Ascending aorta (tissue), 2 donors: Measurements from ENCODE around the gene AGBL5. TPM values are rescaled to one million over a fixed set of nuclear protein-coding genes. Genes with fewer than 3 reads are reported as not detected.

Experiments used
- DNase-seq, 2 donors: peaks; one replicate each; pipeline ENCODE4 v3.0.0-alpha.2; 2019; ENCODE audit warnings: low spot score in 2 of 2
- H3K27ac ChIP-seq, 2 donors: fragments of 200-600 bp; sonication (generic); one replicate each; pipeline ENCODE4 v1.5.1; 2016 to 2017; ENCODE audit warnings: mild to moderate bottlenecking in 1 of 2
- H3K27me3 ChIP-seq: fragments of 200-600 bp; sonication (generic); one replicate; pipeline ENCODE4 v1.5.1; 2017
- H3K36me3 ChIP-seq, 2 donors: fragments of 200-600 bp; sonication (generic); one replicate each; pipeline ENCODE4 v1.5.1; 2016
- H3K4me1 ChIP-seq, 2 donors: fragments of 200-600 bp; sonication (generic); one replicate each; pipeline ENCODE4 v1.5.1; 2016 to 2017; ENCODE audit warnings: mild to moderate bottlenecking in 1 of 2
- H3K4me3 ChIP-seq, 2 donors: fragments of 200-600 bp; sonication (generic); one replicate each; pipeline ENCODE4 v1.5.1; 2016 to 2017; ENCODE audit warnings: mild to moderate bottlenecking in 1 of 2
- H3K9me3 ChIP-seq, 2 donors: fragments of 200-600 bp; sonication (generic); one replicate each; pipeline ENCODE4 v1.5.1; 2016
- CTCF ChIP-seq, 3 experiments: fragments of 200-600 bp in 2 of 3; fragments of 450-650 bp in 1 of 3; sonication (generic) in 2 of 3; IDR thresholded peaks; one replicate each; pipeline ENCODE4 v1.5.1; 2016 to 2019; ENCODE audit warnings: antibody characterized with exemption in 3 of 3, mild to moderate bottlenecking in 1 of 3, moderate library complexity in 1 of 3
- intact Hi-C: fragments of 100-400 bp; cut with DNase I; formaldehyde crosslinking; loops from one replicate; pipeline ENCODE4 v1.15.1; 2023
- total RNA-seq: library from RNA; depleted of rRNA; stranded (reverse); fragments of >200 nt; gene quantifications from one replicate; pipeline ENCODE4 v1.1.0, GENCODE V29; 2016

Gene AGBL5
- total RNA-seq, 1 donor from 2014 or later = 2.1 TPM

GRCh38 chr2:27079233-27080139 is 28.0 kb downstream of the AGBL5 start:
- peaks cover 11 to 18% of the 10 kb centered on the region in 2 donors for H3K36me3 ChIP-seq
- intact Hi-C loops = loop anchor here (2.0 to 10.0 kb wide), 2 partner anchors 29 to 315 kb away; partner anchors contain the start of genes AGBL5 and SLC35F6
- H3K27ac ChIP-seq = peak overlapping the region; percentile 93 to 97
- peaks cover 11 to 33% of the 10 kb centered on the region in 2 donors for H3K4me1 ChIP-seq
- TF ChIP-seq CTCF (IDR thresholded peaks at IDR 0.05) = no peak
- H3K27me3 ChIP-seq = no peaks in the 10 kb centered on the region
- no peak for DNase-seq
- H3K9me3 ChIP-seq = no peaks in the 10 kb centered on the region
- H3K4me3 ChIP-seq = peak overlapping the region; percentile 61 to 87

- TF ChIP-seq CTCF (IDR thresholded peaks at IDR 0.05) = no peak
- H3K4me1 ChIP-seq = peaks cover 11 to 30% of the 10 kb centered on the region in 2 donors
- no peaks in the 10 kb centered on the region for H3K9me3 ChIP-seq
- peak overlapping the region; percentile 61 to 87 for H3K4me3 ChIP-seq
- no peaks in the 10 kb centered on the region for H3K27me3 ChIP-seq
- no peak for DNase-seq
- intact Hi-C loops = no loop called here
- H3K27ac ChIP-seq = peak overlapping the region; percentile 93 to 97
- peaks cover 11 to 18% of the 10 kb centered on the region in 2 donors for H3K36me3 ChIP-seq
Measured at GRCh38 chr2:27080140-27080469, 28.6 kb downstream of the AGBL5 start.

GRCh38 chr2:27080603-27080936 is 29.1 kb downstream of the AGBL5 start:
- Histone ChIP-seq H3K27ac (peak overlapping the region; percentile 93 to 97), H3K4me1 (peaks cover 11 to 33% of the 10 kb centered on the region in 2 donors), H3K4me3 (peak overlapping the region; percentile 61 to 87), H3K9me3 (no peaks in the 10 kb centered on the region), H3K36me3 (peaks cover 11 to 18% of the 10 kb centered on the region in 2 donors), H3K27me3 (no peaks in the 10 kb centered on the region)
- intact Hi-C loops = no loop called here
- no peak for DNase-seq
- no peak for TF ChIP-seq CTCF (IDR thresholded peaks at IDR 0.05)

GRCh38 chr2:27081984-27082772 is 30.7 kb downstream of the AGBL5 start:
- Histone ChIP-seq H3K27me3 (no peaks in the 10 kb centered on the region), H3K4me3 (no peak overlapping the region), H3K4me1 (peaks cover 15 to 40% of the 10 kb centered on the region in 2 donors), H3K27ac (peak overlapping the region in 1 of 2 donors; percentile 68), H3K36me3 (peaks cover 11 to 18% of the 10 kb centered on the region in 2 donors), H3K9me3 (no peaks in the 10 kb centered on the region)
- TF ChIP-seq CTCF (IDR thresholded peaks at IDR 0.05) = no peak
- DNase-seq = no peak
- intact Hi-C loops = loop anchor here (1.0 kb wide), 1 partner anchor 11 kb away; the partner anchor contains the start of gene OST4

- H3K27me3 ChIP-seq = no peaks in the 10 kb centered on the region
- no peak overlapping the region for H3K27ac ChIP-seq
- H3K4me3 ChIP-seq = no peak overlapping the region
- no peak for DNase-seq
- H3K36me3 ChIP-seq = peaks cover 11 to 18% of the 10 kb centered on the region in 2 donors
- peaks cover 15 to 40% of the 10 kb centered on the region in 2 donors for H3K4me1 ChIP-seq
- intact Hi-C loops = no loop called here
- no peak for TF ChIP-seq CTCF (IDR thresholded peaks at IDR 0.05)
- H3K9me3 ChIP-seq = no peaks in the 10 kb centered on the region
Measured at GRCh38 chr2:27082773-27083409, 31.4 kb downstream of the AGBL5 start.
